Measurements from ENCODE around the gene CBLB.

DNA sequence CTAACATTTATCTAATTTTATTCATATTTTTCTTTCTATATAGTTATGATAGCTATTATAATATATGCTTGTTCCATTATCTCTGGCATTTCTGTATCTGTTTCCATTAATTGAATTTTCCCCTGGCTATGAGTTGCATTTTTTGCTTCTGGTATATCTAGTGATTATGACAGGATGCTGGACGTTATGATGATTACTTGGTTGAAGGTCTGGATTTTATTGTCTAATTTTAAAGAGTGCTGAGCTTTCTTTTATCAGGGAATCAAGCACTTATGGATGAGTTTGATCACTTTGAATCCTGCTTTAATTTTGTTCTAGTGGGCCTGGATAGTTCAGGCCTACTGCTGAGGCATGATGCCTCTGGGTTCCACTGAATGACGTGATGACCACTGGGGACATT lies 229.7 kb downstream of the CBLB start:
- TF ChIP-seq, protein P1, sequence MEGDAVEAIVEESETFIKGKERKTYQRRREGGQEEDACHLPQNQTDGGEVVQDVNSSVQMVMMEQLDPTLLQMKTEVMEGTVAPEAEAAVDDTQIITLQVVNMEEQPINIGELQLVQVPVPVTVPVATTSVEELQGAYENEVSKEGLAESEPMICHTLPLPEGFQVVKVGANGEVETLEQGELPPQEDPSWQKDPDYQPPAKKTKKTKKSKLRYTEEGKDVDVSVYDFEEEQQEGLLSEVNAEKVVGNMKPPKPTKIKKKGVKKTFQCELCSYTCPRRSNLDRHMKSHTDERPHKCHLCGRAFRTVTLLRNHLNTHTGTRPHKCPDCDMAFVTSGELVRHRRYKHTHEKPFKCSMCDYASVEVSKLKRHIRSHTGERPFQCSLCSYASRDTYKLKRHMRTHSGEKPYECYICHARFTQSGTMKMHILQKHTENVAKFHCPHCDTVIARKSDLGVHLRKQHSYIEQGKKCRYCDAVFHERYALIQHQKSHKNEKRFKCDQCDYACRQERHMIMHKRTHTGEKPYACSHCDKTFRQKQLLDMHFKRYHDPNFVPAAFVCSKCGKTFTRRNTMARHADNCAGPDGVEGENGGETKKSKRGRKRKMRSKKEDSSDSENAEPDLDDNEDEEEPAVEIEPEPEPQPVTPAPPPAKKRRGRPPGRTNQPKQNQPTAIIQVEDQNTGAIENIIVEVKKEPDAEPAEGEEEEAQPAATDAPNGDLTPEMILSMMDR (IDR thresholded peaks at IDR 0.05; ENCODE audit: borderline replicate concordance, extremely low read depth, low read length, poor library complexity, severe bottlenecking), result no peak
- no peak for TF ChIP-seq EZH2 (IDR thresholded peaks at IDR 0.05; ENCODE audit: borderline replicate concordance, low read depth, low read length, severe bottlenecking)
